Measurements from ENCODE around the gene TK2.

TK2 gene

DNA sequence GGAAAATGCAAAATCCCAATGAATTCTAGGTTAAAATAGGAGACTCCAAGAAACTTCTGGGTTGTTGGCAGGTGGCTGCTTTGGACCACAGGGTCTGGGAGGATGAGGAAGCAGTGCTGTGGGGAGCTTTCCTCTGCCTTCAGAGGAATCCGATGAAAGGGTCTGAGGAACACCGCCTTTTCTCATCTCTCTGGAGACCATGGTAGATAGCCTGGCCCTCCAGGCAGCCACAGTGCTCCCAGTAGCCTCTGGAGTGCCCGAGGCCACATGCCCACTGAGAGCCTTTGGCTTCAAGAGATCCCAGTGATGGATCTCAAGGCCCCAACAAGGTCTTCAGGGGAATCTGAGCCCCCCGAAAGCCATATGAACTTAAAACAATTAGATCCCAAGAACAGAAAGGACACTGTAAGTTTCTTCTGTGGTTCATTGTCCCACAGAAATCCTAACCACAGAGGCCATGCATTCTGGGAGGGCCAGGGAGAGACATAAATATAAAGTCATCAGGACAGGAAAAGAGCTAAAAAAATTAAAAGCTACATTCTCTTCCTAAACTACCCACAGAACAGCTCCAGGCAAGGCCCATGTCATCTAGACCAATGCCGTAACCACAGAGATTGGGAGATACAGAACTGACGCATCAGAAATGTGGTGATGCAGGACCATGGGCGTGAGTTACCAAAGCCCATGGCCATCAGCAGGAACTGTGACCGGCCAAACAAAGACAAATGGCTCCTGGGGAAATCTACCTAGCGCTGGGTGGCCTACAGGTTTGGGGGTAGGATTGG is 24.3 kb downstream of the TK2 start:
- no peaks in the 10 kb centered on the region for H3K27me3 ChIP-seq (ENCODE audit: control insufficient read depth, insufficient read depth, low read length)
- H3K4me3 ChIP-seq (ENCODE audit: low read depth, low read length) = no peak overlapping the region
- no peak overlapping the region for H3K9ac ChIP-seq (ENCODE audit: low read depth, low read length)
- no peaks in the 10 kb centered on the region for H3K9me3 ChIP-seq (ENCODE audit: control insufficient read depth, insufficient read depth, low read length)
- H3K4me1 ChIP-seq (ENCODE audit: control insufficient read depth, insufficient read depth, low read length) = no peaks in the 10 kb centered on the region
- no peaks in the 10 kb centered on the region for H3K36me3 ChIP-seq (ENCODE audit: control insufficient read depth, insufficient read depth, low read length)
- no peak overlapping the region for H3K27ac ChIP-seq (ENCODE audit: low read depth, low read length)

DNA sequence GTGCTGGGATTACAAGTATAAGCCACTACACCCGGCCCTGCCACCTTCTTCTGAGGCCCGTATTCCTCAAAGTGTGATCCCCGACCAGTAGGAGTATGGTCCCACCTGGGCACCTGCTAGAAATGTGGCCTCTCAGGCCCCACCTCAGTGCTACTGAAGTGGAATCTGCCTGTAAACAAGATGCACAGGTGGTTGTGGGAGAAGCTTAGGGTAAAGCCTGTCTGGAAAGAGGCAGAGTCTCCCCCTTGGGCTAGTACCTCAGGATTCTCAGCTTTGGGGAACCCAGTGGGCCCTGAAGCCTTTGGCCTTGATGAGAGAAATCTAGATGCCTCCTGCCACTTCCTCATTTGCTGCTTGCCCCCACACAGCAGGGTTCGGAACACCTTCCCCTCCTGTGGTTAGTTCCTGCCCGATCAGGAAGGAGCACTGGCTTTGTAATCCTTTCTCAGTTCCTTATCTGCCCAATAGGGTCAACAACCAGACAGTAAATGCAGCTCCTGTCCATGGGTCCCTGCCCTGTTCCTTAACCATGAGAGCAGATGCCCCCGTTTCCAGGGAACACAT is 25.2 kb downstream of the TK2 start:
- H3K27ac ChIP-seq (ENCODE audit: low read depth, low read length) = no peak overlapping the region
- no peak overlapping the region for H3K9ac ChIP-seq (ENCODE audit: low read depth, low read length)
- no peaks in the 10 kb centered on the region for H3K9me3 ChIP-seq (ENCODE audit: control insufficient read depth, insufficient read depth, low read length)
- no peak overlapping the region for H3K4me3 ChIP-seq (ENCODE audit: low read depth, low read length)
- no peaks in the 10 kb centered on the region for H3K27me3 ChIP-seq (ENCODE audit: control insufficient read depth, insufficient read depth, low read length)
- no peaks in the 10 kb centered on the region for H3K36me3 ChIP-seq (ENCODE audit: control insufficient read depth, insufficient read depth, low read length)
- H3K4me1 ChIP-seq (ENCODE audit: control insufficient read depth, insufficient read depth, low read length) = no peaks in the 10 kb centered on the region

GRCh38 chr16:66523861-66524354 is 26.0 kb downstream of the TK2 start:
- no peaks in the 10 kb centered on the region for H3K9me3 ChIP-seq (ENCODE audit: control insufficient read depth, insufficient read depth, low read length)
- H3K4me3 ChIP-seq (ENCODE audit: low read depth, low read length) = no peak overlapping the region
- H3K36me3 ChIP-seq (ENCODE audit: control insufficient read depth, insufficient read depth, low read length) = no peaks in the 10 kb centered on the region
- H3K4me1 ChIP-seq (ENCODE audit: control insufficient read depth, insufficient read depth, low read length) = no peaks in the 10 kb centered on the region
- no peak overlapping the region for H3K9ac ChIP-seq (ENCODE audit: low read depth, low read length)
- H3K27me3 ChIP-seq (ENCODE audit: control insufficient read depth, insufficient read depth, low read length) = no peaks in the 10 kb centered on the region
- no peak overlapping the region for H3K27ac ChIP-seq (ENCODE audit: low read depth, low read length)

DNA sequence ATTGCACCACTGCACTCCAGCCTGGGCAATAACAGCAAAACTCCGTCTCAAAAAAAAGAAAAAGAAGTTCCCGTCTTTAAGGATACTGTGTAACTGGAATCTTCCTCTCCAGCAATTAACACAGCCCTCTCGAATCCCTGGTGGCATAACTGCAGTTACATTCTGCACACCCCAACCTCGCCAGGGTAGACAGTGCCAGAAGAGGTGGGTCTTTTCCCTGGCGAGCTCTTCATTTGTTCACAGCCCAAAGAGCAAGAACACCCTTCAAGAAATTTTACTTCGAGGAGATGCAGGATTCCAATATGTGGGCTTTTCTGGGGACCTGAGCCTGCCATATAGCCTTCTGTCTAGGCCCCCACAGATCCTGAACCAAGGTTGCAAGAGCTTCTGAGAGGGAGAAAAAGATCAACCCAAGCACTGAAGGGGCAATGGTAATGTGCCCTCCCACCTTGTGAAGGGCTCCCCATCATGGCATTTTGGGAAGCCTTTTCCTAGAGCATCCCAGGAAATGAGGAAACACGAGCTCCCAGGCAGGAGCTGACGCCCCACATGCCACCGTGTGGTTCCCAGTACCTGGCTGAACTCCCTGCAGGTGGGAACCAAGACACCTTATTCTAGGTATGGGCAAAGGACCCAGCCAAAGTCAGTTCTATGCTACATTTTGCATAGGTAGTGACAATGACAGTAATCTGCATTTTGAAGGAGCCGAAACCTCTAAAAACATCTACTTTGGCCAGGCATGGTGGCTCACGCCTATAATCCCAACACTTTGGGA is 26.9 kb downstream of the TK2 start:
- no peaks in the 10 kb centered on the region for H3K4me1 ChIP-seq (ENCODE audit: control insufficient read depth, insufficient read depth, low read length)
- H3K27ac ChIP-seq (ENCODE audit: low read depth, low read length) = no peak overlapping the region
- no peaks in the 10 kb centered on the region for H3K36me3 ChIP-seq (ENCODE audit: control insufficient read depth, insufficient read depth, low read length)
- H3K4me3 ChIP-seq (ENCODE audit: low read depth, low read length) = no peak overlapping the region
- H3K9ac ChIP-seq (ENCODE audit: low read depth, low read length) = no peak overlapping the region
- no peaks in the 10 kb centered on the region for H3K9me3 ChIP-seq (ENCODE audit: control insufficient read depth, insufficient read depth, low read length)
- no peaks in the 10 kb centered on the region for H3K27me3 ChIP-seq (ENCODE audit: control insufficient read depth, insufficient read depth, low read length)

GRCh38 chr16:66521951-66522771 is 27.8 kb downstream of the TK2 start:
- Histone ChIP-seq H3K36me3 (ENCODE audit: control insufficient read depth, insufficient read depth, low read length) (no peaks in the 10 kb centered on the region), H3K4me1 (ENCODE audit: control insufficient read depth, insufficient read depth, low read length) (no peaks in the 10 kb centered on the region), H3K4me3 (ENCODE audit: low read depth, low read length) (no peak overlapping the region), H3K27me3 (ENCODE audit: control insufficient read depth, insufficient read depth, low read length) (no peaks in the 10 kb centered on the region), H3K9me3 (ENCODE audit: control insufficient read depth, insufficient read depth, low read length) (no peaks in the 10 kb centered on the region), H3K27ac (ENCODE audit: low read depth, low read length) (no peak overlapping the region), H3K9ac (ENCODE audit: low read depth, low read length) (no peak overlapping the region)

GRCh38 chr16:66521252-66521713 is 28.6 kb downstream of the TK2 start:
- Histone ChIP-seq H3K9me3 (ENCODE audit: control insufficient read depth, insufficient read depth, low read length) (no peaks in the 10 kb centered on the region), H3K27ac (ENCODE audit: low read depth, low read length) (no peak overlapping the region), H3K4me1 (ENCODE audit: control insufficient read depth, insufficient read depth, low read length) (no peaks in the 10 kb centered on the region), H3K27me3 (ENCODE audit: control insufficient read depth, insufficient read depth, low read length) (no peaks in the 10 kb centered on the region), H3K36me3 (ENCODE audit: control insufficient read depth, insufficient read depth, low read length) (no peaks in the 10 kb centered on the region), H3K4me3 (ENCODE audit: low read depth, low read length) (no peak overlapping the region), H3K9ac (ENCODE audit: low read depth, low read length) (no peak overlapping the region)

GRCh38 chr16:66520406-66521170 is 29.3 kb downstream of the TK2 start:
- Histone ChIP-seq H3K36me3 (ENCODE audit: control insufficient read depth, insufficient read depth, low read length) (no peaks in the 10 kb centered on the region), H3K27me3 (ENCODE audit: control insufficient read depth, insufficient read depth, low read length) (no peaks in the 10 kb centered on the region), H3K9ac (ENCODE audit: low read depth, low read length) (no peak overlapping the region), H3K27ac (ENCODE audit: low read depth, low read length) (no peak overlapping the region), H3K4me1 (ENCODE audit: control insufficient read depth, insufficient read depth, low read length) (no peaks in the 10 kb centered on the region), H3K9me3 (ENCODE audit: control insufficient read depth, insufficient read depth, low read length) (no peaks in the 10 kb centered on the region), H3K4me3 (ENCODE audit: low read depth, low read length) (no peak overlapping the region)

DNA sequence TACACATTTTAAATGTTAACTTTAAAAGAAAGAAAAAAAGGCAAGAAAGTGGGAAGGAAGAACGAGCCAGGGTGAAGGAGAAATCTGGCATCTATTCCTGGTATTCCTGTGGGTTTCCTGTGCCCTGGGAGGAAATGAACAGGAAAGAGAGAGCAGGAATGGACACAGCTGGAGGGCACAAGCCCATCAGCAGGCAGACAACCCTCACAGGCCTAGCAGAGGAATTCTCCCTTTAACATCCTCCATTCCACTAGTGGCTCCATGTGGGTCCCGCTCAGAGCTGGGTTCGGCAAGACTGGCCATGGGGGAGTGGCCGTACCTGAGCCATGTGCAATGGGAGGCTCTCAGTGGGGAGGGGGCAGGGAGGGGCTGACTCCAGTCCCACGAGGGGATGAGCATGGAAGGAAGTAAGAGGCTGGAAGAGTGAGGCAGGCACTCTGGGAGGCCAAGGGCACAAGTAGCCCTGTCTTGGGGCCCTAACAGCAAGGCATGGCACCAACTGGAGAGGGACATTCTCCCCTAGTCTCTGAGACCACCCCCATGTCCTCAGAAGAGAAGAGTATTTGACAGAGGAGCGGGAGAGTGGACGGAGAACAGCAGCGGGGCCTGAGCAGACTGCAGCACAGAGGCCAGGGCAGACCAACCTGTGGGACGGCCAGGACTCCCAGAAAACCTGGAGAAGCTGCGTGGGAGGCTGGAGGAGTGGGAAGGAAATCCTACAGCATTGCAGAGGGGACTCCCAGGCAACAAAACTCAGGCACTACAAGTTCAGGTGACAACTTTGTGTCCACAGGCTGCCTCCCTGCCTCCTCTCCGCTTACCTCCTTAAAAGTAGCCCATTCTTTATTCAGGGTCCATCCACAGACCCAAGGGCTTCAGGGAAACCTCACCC is 30.2 kb downstream of the TK2 start:
- Histone ChIP-seq H3K36me3 (ENCODE audit: control insufficient read depth, insufficient read depth, low read length) (no peaks in the 10 kb centered on the region), H3K9me3 (ENCODE audit: control insufficient read depth, insufficient read depth, low read length) (no peaks in the 10 kb centered on the region), H3K27ac (ENCODE audit: low read depth, low read length) (no peak overlapping the region), H3K27me3 (ENCODE audit: control insufficient read depth, insufficient read depth, low read length) (no peaks in the 10 kb centered on the region), H3K4me3 (ENCODE audit: low read depth, low read length) (no peak overlapping the region), H3K4me1 (ENCODE audit: control insufficient read depth, insufficient read depth, low read length) (0 out of 2 replicates have a peak, but pooled peaks cover 6% of the 10 kb centered on the region), H3K9ac (ENCODE audit: low read depth, low read length) (no peak overlapping the region)

DNA sequence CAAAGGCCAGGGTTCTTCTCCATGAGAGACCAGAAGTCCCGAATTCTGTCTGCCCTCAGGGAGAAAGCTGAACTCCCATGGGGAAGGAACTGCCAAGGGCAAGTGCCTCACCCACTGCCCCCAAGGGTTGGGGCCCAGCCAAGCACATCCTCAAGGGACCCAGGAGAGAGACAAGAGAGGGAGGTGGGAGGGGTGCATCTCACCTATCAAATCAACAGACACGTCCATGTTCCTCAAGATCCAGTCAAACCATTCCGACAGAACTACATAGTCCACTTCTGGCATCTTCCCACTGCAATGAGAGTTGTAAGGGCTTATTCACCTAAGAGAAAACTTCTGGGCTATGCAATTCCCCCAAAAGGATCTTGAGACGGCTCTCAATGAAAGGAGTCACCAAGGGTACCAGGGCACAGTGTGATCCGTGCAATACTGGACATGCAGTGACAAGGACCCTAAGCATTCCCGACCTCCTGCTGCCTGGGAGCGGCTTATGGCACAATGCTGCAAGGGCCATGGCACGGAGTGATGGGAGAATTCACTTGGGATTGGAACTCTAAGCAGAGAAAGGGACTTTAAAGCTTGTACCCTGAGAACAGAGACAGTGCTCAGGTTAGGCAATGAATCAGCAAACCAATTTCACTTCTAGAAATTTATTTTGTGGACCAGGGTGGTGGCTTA is 32.2 kb downstream of the TK2 start:
- Histone ChIP-seq H3K4me3 (ENCODE audit: low read depth, low read length) (no peak overlapping the region), H3K9ac (ENCODE audit: low read depth, low read length) (no peak overlapping the region), H3K36me3 (ENCODE audit: control insufficient read depth, insufficient read depth, low read length) (no peaks in the 10 kb centered on the region), H3K4me1 (ENCODE audit: control insufficient read depth, insufficient read depth, low read length) (peaks cover 9% of the 10 kb centered on the region), H3K9me3 (ENCODE audit: control insufficient read depth, insufficient read depth, low read length) (no peaks in the 10 kb centered on the region), H3K27ac (ENCODE audit: low read depth, low read length) (peak overlapping the region; percentile 71), H3K27me3 (ENCODE audit: control insufficient read depth, insufficient read depth, low read length) (no peaks in the 10 kb centered on the region)

Data from HUES48 (cell line).